AG04449 (cell line): ENCODE data around the gene ZCRB1.
"Not testable (repeated sequence)": the region's sequence is repeated elsewhere in the genome, so short reads cannot be mapped to it uniquely, and the experiment has no call there.

Source experiments
- CTCF ChIA-PET: fragments of 350-600 bp; formaldehyde crosslinking; extraction: SDS; loops from one replicate; lab custom pipeline; 2021; ENCODE audit warnings: antibody characterized with exemption; lab: Yijun Ruan, JAX
- POLR2A ChIA-PET: fragments of 400-600, 350-600 bp; formaldehyde crosslinking; extraction: SDS; loops from one replicate; lab custom pipeline; 2020; ENCODE audit warnings: antibody characterized with exemption, inconsistent platforms; lab: Yijun Ruan, JAX
- DNase-seq: peaks from one replicate; pipeline ENCODE4 v3.0.0-alpha.2; 2010; ENCODE audit warnings: low read depth, low spot score
- H3K4me3 ChIP-seq: 2 replicates; pipeline ENCODE4 v1.5.1; 2011; ENCODE audit warnings: low read depth, mild to moderate bottlenecking, control low read depth, low read length
- CTCF ChIP-seq: IDR thresholded peaks from one replicate; pipeline ENCODE4 v1.5.1; 2011; ENCODE audit warnings: mild to moderate bottlenecking, moderate library complexity, low read length, control low read depth, inconsistent platforms; ENCODE audit not compliant: insufficient read depth; ENCODE audit errors: missing control alignments

ZCRB1 gene

GRCh38 chr12:42364692-42365091 is 38.8 kb upstream of the ZCRB1 start:
- no peak for TF ChIP-seq CTCF
- POLR2A ChIA-PET = no interaction called here
- no peak overlapping the region for H3K4me3 ChIP-seq
- CTCF ChIA-PET = interaction anchor here (0.7 to 2.4 kb wide), 2 partner anchors 10 to 37 kb away, joined by 3 to 10 read pairs; no protein-coding TSS in a partner anchor
- no peak for DNase-seq

GRCh38 chr12:42362647-42363260 is 36.9 kb upstream of the ZCRB1 start:
- H3K4me3 ChIP-seq = no peak overlapping the region
- DNase-seq = no peak
- POLR2A ChIA-PET = no interaction called here
- no peak for TF ChIP-seq CTCF
- CTCF ChIA-PET = interaction anchor here (0.6 to 1.1 kb wide), 2 partner anchors 9 to 72 kb away, joined by 3 to 7 read pairs; no protein-coding TSS in a partner anchor

GRCh38 chr12:42361909-42362646 is 36.2 kb upstream of the ZCRB1 start:
- no peak for TF ChIP-seq CTCF
- ChIA-PET CTCF (interaction anchor here (3.7 kb wide), 1 partner anchor 10 kb away, joined by 24 read pairs; no protein-coding TSS in a partner anchor), POLR2A (no interaction called here)
- no peak overlapping the region for H3K4me3 ChIP-seq
- no peak for DNase-seq

- DNase-seq = no peak
- ChIA-PET CTCF (interaction anchor here (1.2 to 3.7 kb wide), 2 partner anchors 11 to 227 kb away, joined by 3 to 24 read pairs; no protein-coding TSS in a partner anchor), POLR2A (no interaction called here)
- TF ChIP-seq CTCF = no peak
- H3K4me3 ChIP-seq = no peak overlapping the region
Measured at GRCh38 chr12:42360747-42361403, 35.0 kb upstream of the ZCRB1 start.

GRCh38 chr12:42356344-42356743 is 30.4 kb upstream of the ZCRB1 start:
- no peak for DNase-seq
- no peak for TF ChIP-seq CTCF
- no peak overlapping the region for H3K4me3 ChIP-seq
- ChIA-PET CTCF (interaction anchor here (1.7 kb wide), 1 partner anchor 15 kb away, joined by 6 read pairs; no protein-coding TSS in a partner anchor), POLR2A (no interaction called here)

- DNase-seq, CTCF ChIA-PET, POLR2A ChIA-PET, H3K4me3 ChIP-seq: not testable (repeated sequence)
Measured at GRCh38 chr12:42350021-42350407, 24.1 kb upstream of the ZCRB1 start.

- DNase-seq, POLR2A ChIA-PET, H3K4me3 ChIP-seq: not testable (repeated sequence)
- CTCF ChIA-PET = interaction anchor here (1.3 to 2.1 kb wide), 4 partner anchors 10 to 220 kb away, joined by 3 to 10 read pairs (median 8); no protein-coding TSS in a partner anchor
Measured at GRCh38 chr12:42349119-42350020, 23.5 kb upstream of the ZCRB1 start.
